Measurements from ENCODE around the gene ARRDC1.

ARRDC1 gene

DNA sequence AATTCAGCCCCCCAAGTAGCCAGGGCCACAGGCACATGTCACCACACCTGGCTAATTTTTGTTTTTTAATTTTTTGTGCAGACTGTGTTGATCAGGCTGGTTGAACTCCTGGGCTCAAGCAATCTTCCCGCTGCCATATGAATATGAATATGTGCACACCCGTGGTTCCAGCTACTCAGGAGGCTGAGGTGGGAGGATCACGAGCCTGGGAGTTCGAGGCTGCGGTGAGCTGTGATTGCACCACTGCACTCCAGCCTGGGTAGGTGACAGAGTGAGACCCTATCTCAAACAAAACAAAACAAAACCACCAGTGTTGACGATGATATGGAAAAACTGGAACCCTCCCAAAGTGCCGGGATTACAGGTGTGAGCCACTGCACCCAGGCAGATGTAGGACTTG, 45.3 kb downstream of the ARRDC1 start:
- Histone ChIP-seq H3F3A (ENCODE audit: control insufficient read depth, insufficient read depth) (peaks cover 26% of the 10 kb centered on the region), H3K27ac (ENCODE audit: low read depth, low read length) (peak overlapping the region; percentile 95), H3K4me2 (ENCODE audit: low read length) (peak overlapping the region; percentile 81), H4K20me1 (ENCODE audit: control insufficient read depth, insufficient read depth, low read depth, low read length) (no peaks in the 10 kb centered on the region), H3K9me3 (ENCODE audit: control insufficient read depth, insufficient read depth, low read length) (no peaks in the 10 kb centered on the region), H3K9me2 (replicated peaks; ENCODE audit: control insufficient read depth, low read length) (no peaks in the 10 kb centered on the region), H3K79me2 (ENCODE audit: control insufficient read depth, low read length) (peaks cover 94% of the 10 kb centered on the region), H3K27me3 (ENCODE audit: control insufficient read depth, low read length) (no peaks in the 10 kb centered on the region), H3K4me1 (ENCODE audit: control insufficient read depth, low read length) (peaks cover 100% of the 10 kb centered on the region), H3K36me3 (ENCODE audit: control insufficient read depth, low read length) (peaks cover 82% of the 10 kb centered on the region), H3K4me3 (ENCODE audit: low read length) (peak overlapping the region; percentile 64)
- TF ChIP-seq, protein P1, sequence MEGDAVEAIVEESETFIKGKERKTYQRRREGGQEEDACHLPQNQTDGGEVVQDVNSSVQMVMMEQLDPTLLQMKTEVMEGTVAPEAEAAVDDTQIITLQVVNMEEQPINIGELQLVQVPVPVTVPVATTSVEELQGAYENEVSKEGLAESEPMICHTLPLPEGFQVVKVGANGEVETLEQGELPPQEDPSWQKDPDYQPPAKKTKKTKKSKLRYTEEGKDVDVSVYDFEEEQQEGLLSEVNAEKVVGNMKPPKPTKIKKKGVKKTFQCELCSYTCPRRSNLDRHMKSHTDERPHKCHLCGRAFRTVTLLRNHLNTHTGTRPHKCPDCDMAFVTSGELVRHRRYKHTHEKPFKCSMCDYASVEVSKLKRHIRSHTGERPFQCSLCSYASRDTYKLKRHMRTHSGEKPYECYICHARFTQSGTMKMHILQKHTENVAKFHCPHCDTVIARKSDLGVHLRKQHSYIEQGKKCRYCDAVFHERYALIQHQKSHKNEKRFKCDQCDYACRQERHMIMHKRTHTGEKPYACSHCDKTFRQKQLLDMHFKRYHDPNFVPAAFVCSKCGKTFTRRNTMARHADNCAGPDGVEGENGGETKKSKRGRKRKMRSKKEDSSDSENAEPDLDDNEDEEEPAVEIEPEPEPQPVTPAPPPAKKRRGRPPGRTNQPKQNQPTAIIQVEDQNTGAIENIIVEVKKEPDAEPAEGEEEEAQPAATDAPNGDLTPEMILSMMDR (IDR thresholded peaks at IDR 0.05; ENCODE audit: low read depth, low read length, poor library complexity, severe bottlenecking) = no peak
- TF ChIP-seq EZH2phosphoT487 (IDR thresholded peaks at IDR 0.05; ENCODE audit: borderline replicate concordance, low read length) = no peak

DNA sequence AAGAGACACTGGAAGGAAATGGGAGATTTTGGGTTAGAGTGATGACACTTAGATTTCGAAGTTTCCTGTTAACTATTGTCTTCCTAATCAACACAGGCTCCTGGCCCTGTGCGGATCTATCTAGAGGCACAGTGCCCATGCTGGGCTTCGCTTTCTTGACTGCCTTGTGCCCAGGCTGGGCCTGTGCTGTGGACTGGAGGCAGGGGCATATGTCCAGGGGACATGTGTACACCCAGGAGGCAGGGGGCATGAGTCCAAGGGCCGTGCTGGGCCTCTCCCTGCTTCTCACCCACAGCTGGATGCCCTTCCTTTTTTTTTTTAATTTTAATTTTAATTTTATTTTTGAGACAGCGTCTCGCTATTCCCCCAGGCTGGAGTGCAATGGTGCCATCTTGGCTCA, 50.9 kb downstream of the ARRDC1 start:
- Histone ChIP-seq H3K9me2 (replicated peaks; ENCODE audit: control insufficient read depth, low read length) (no peaks in the 10 kb centered on the region), H3K27ac (ENCODE audit: low read depth, low read length) (peak overlapping the region; percentile 62), H4K20me1 (ENCODE audit: control insufficient read depth, insufficient read depth, low read depth, low read length) (no peaks in the 10 kb centered on the region)

DNA sequence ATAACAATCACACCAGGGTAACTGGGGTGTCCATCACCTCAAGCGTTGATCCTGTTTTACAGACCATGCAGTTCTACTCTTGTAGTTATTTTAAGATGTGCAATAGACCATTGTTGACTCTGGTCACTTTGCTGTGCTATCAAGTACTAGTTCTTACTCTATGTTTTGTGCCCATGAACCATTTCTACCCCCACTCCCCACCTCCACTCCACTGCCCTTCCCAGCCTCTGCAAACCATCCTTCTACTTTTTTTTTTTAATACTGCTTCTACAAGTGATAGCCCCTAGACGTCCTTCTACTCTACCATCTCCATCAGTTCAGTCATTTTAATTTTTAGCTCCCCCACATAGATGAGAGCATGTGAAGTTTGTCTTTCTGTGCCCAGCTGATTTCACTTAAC, 52.1 kb downstream of the ARRDC1 start:
- peaks cover 99% of the 10 kb centered on the region for H3K79me2 ChIP-seq (ENCODE audit: control insufficient read depth, low read length)

More for the DNA sequence above, 50.9 kb downstream of the ARRDC1 start:
- TF ChIP-seq, protein P1 (IDR thresholded peaks at IDR 0.05; ENCODE audit: low read depth, low read length, poor library complexity, severe bottlenecking) = no peak
- no peak for TF ChIP-seq EZH2phosphoT487 (IDR thresholded peaks at IDR 0.05; ENCODE audit: borderline replicate concordance, low read length)
- H3K4me2 ChIP-seq (ENCODE audit: low read length) = peak overlapping the region; percentile 65
- no peaks in the 10 kb centered on the region for H3K27me3 ChIP-seq (ENCODE audit: control insufficient read depth, low read length)
- H3K36me3 ChIP-seq (ENCODE audit: control insufficient read depth, low read length) = peaks cover 61% of the 10 kb centered on the region
- H3K4me3 ChIP-seq (ENCODE audit: low read length) = no peak overlapping the region
- peaks cover 100% of the 10 kb centered on the region for H3K79me2 ChIP-seq (ENCODE audit: control insufficient read depth, low read length)
- no peaks in the 10 kb centered on the region for H3K9me3 ChIP-seq (ENCODE audit: control insufficient read depth, insufficient read depth, low read length)
- peaks cover 99% of the 10 kb centered on the region for H3K4me1 ChIP-seq (ENCODE audit: control insufficient read depth, low read length)
- peaks cover 10% of the 10 kb centered on the region for H3F3A ChIP-seq (ENCODE audit: control insufficient read depth, insufficient read depth)

More for the DNA sequence above, 52.1 kb downstream of the ARRDC1 start:
- peaks cover 10% of the 10 kb centered on the region for H3F3A ChIP-seq (ENCODE audit: control insufficient read depth, insufficient read depth)
- no peaks in the 10 kb centered on the region for H3K27me3 ChIP-seq (ENCODE audit: control insufficient read depth, low read length)
- peak overlapping the region; percentile 65 for H3K4me2 ChIP-seq (ENCODE audit: low read length)
- H3K36me3 ChIP-seq (ENCODE audit: control insufficient read depth, low read length) = peaks cover 51% of the 10 kb centered on the region
- H3K4me1 ChIP-seq (ENCODE audit: control insufficient read depth, low read length) = peaks cover 98% of the 10 kb centered on the region
- peak overlapping the region; percentile 62 for H3K27ac ChIP-seq (ENCODE audit: low read depth, low read length)
- H3K9me3 ChIP-seq (ENCODE audit: control insufficient read depth, insufficient read depth, low read length) = no peaks in the 10 kb centered on the region
- H3K4me3 ChIP-seq (ENCODE audit: low read length) = peak overlapping the region; percentile 52
- no peak for TF ChIP-seq EZH2phosphoT487 (IDR thresholded peaks at IDR 0.05; ENCODE audit: borderline replicate concordance, low read length)
- TF ChIP-seq, protein P1 (IDR thresholded peaks at IDR 0.05; ENCODE audit: low read depth, low read length, poor library complexity, severe bottlenecking) = no peak
- H3K9me2 ChIP-seq (replicated peaks; ENCODE audit: control insufficient read depth, low read length) = no peaks in the 10 kb centered on the region
- H4K20me1 ChIP-seq (ENCODE audit: control insufficient read depth, insufficient read depth, low read depth, low read length) = no peaks in the 10 kb centered on the region

All from DOHH2 (cell line).